ENCODE data around the gene AAMP. TPM values are rescaled to one million over a fixed set of nuclear protein-coding genes. Genes with fewer than 3 reads are reported as not detected.
"Not testable (repeated sequence)": the region's sequence is repeated elsewhere in the genome, so short reads cannot be mapped to it uniquely, and the experiment has no call there.

The AAMP gene
- total and polyA plus RNA-seq, 12 donors: 33.4 to 116 (median 57.5) TPM

DNA sequence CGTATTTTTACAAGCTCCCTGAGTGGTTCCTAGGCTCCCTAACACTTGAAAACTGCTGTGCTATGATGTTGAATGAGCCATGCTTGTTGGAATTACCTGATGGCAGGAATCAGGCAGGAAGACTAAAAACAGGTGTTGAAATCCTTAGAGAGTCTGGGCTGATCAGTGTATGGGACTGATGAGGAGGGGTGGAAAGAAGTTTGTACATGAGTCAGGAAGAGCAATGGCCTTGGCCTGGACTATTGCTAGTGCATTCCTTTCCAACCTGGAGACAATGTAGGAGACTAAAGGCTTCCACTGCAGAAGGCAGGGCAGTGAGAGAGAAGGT is 47.3 kb upstream of the AAMP start:
- TF ChIP-seq, protein P1, sequence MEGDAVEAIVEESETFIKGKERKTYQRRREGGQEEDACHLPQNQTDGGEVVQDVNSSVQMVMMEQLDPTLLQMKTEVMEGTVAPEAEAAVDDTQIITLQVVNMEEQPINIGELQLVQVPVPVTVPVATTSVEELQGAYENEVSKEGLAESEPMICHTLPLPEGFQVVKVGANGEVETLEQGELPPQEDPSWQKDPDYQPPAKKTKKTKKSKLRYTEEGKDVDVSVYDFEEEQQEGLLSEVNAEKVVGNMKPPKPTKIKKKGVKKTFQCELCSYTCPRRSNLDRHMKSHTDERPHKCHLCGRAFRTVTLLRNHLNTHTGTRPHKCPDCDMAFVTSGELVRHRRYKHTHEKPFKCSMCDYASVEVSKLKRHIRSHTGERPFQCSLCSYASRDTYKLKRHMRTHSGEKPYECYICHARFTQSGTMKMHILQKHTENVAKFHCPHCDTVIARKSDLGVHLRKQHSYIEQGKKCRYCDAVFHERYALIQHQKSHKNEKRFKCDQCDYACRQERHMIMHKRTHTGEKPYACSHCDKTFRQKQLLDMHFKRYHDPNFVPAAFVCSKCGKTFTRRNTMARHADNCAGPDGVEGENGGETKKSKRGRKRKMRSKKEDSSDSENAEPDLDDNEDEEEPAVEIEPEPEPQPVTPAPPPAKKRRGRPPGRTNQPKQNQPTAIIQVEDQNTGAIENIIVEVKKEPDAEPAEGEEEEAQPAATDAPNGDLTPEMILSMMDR (IDR thresholded peaks at IDR 0.05): no peak

DNA sequence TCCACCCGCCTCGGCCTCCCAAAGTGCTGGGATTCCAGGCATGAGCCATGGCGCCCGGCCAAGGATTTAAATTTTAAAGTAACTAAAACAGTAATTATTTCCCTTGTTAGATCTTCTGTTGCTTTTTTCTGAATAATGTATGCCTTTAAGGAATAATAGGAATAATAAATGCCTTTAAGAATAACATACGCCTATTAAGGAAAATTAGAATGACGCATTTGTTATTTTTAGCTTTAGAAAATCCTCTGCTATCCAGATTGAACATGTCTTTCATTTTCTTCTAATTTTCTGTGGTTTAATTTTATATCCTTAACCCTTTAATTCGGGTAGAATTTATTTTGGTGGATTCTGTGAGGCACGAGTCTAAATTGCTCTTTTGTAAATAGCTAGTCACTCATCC is 45.5 kb upstream of the AAMP start:
- Histone ChIP-seq H3K9me3 (no peaks in the 10 kb centered on the region), H3K36me3 (no peaks in the 10 kb centered on the region), H3K4me1 (peaks cover 0 to 23% (median 0%) of the 10 kb centered on the region in 9 donors), H3K27ac (peak overlapping the region in 1 of 10 donors; percentile 83), H3K4me3 (no peak overlapping the region), H3K27me3 (no peaks in the 10 kb centered on the region)
- no peak for DNase-seq
- TF ChIP-seq, protein P1 (IDR thresholded peaks at IDR 0.05): no peak
- WGBS, 2 donors: 90 to 91% methylated on average over 8 of the region's 8 CpGs
- ATAC-seq: no peak
- intact Hi-C loops (cut with DNase I): loop anchor here in 1 of 10 donors (5.0 kb wide), 1 partner anchor 37 kb away; no protein-coding TSS in a partner anchor

More for the DNA sequence above, 47.3 kb upstream of the AAMP start:
- 87 to 91% methylated on average over 1 of the region's 1 CpG for WGBS, 2 donors
- Histone ChIP-seq H3K36me3 (no peaks in the 10 kb centered on the region), H3K27ac (peak overlapping the region in 1 of 10 donors; percentile 83), H3K27me3 (no peaks in the 10 kb centered on the region), H3K9me3 (no peaks in the 10 kb centered on the region), H3K4me3 (no peak overlapping the region), H3K4me1 (peaks cover under 1 to 39% (median 5%) of the 10 kb centered on the region in 9 donors)
- intact Hi-C loops (cut with DNase I): loop anchor here in 1 of 10 donors (5.0 kb wide), 1 partner anchor 35 kb away; no protein-coding TSS in a partner anchor
- no peak for DNase-seq
- no peak for ATAC-seq

GRCh38 chr2:218314764-218315163 is 44.8 kb upstream of the AAMP start:
- H3K4me3 ChIP-seq, H3K27ac ChIP-seq, H3K27me3 ChIP-seq, H3K36me3 ChIP-seq, ATAC-seq, DNase-seq, H3K9me3 ChIP-seq: not testable (repeated sequence)
- peaks cover 0 to 17% (median 0%) of the 10 kb centered on the region in 9 donors for H3K4me1 ChIP-seq
- intact Hi-C loops (cut with DNase I): loop anchor here in 1 of 10 donors (5.0 kb wide), 1 partner anchor 38 kb away; no protein-coding TSS in a partner anchor
- 97% methylated on average over 4 of the region's 4 CpGs for WGBS, 2 donors

GRCh38 chr2:218313356-218313755 is 43.4 kb upstream of the AAMP start:
- no peak overlapping the region for H3K4me3 ChIP-seq
- H3K9me3 ChIP-seq: no peaks in the 10 kb centered on the region
- H3K27ac ChIP-seq: no peak overlapping the region
- peaks cover 0 to 23% (median 0%) of the 10 kb centered on the region in 9 donors for H3K4me1 ChIP-seq
- DNase-seq (no peak), ATAC-seq (no peak)
- 94% methylated on average over 1 of the region's 1 CpG for WGBS, 2 donors
- intact Hi-C loops (cut with DNase I): no loop called here
- H3K27me3 ChIP-seq: no peaks in the 10 kb centered on the region
- H3K36me3 ChIP-seq: no peaks in the 10 kb centered on the region
- TF ChIP-seq, protein P1 (IDR thresholded peaks at IDR 0.05): no peak

- TF ChIP-seq, protein P1 (IDR thresholded peaks at IDR 0.05): no peak
- 77 to 91% methylated on average over 2 of the region's 2 CpGs for WGBS, 2 donors
- Histone ChIP-seq H3K4me1 (peaks cover 0 to 24% (median 0%) of the 10 kb centered on the region in 9 donors), H3K36me3 (no peaks in the 10 kb centered on the region), H3K4me3 (no peak overlapping the region), H3K27ac (no peak overlapping the region), H3K9me3 (no peaks in the 10 kb centered on the region), H3K27me3 (no peaks in the 10 kb centered on the region)
- DNase-seq (no peak), ATAC-seq (no peak)
- intact Hi-C loops (cut with DNase I): no loop called here
Observed at GRCh38 chr2:218312267-218312756, 42.4 kb upstream of the AAMP start.

- H3K27ac ChIP-seq; H3K36me3 ChIP-seq; H3K9me3 ChIP-seq; H3K4me3 ChIP-seq; ATAC-seq; DNase-seq; intact Hi-C loops (cut with DNase I); H3K27me3 ChIP-seq: not testable (repeated sequence)
- WGBS, 2 donors: 49 to 56% methylated on average over 11 of the region's 11 CpGs
- H3K4me1 ChIP-seq: peaks cover 0 to 18% (median 0%) of the 10 kb centered on the region in 9 donors
Observed at GRCh38 chr2:218311541-218312266, 41.8 kb upstream of the AAMP start.

All from heart right ventricle (tissue), 16 donors.